Muscle layer of colon (tissue), 2 donors: ENCODE data around the gene CRPPA.

Source experiments
- H3K27ac ChIP-seq: one replicate; pipeline ENCODE4 v1.7.0; 2013; ENCODE audit warnings: low read depth, mild to moderate bottlenecking, low read length, moderate library complexity
- H3K27me3 ChIP-seq, 2 donors: one replicate each; pipeline ENCODE4 v1.7.0; 2013; ENCODE audit warnings: low read length in 2 of 2, mild to moderate bottlenecking in 2 of 2; ENCODE audit not compliant: insufficient read depth in 2 of 2, control insufficient read depth in 1 of 2
- H3K36me3 ChIP-seq: one replicate; pipeline ENCODE4 v1.7.0; 2013; ENCODE audit warnings: mild to moderate bottlenecking, low read length; ENCODE audit not compliant: insufficient read depth
- H3K4me1 ChIP-seq: one replicate; pipeline ENCODE4 v1.7.0; 2013; ENCODE audit warnings: mild to moderate bottlenecking, low read length; ENCODE audit not compliant: insufficient read depth
- H3K4me3 ChIP-seq, 2 donors: one replicate each; pipeline ENCODE4 v1.7.0; 2013; ENCODE audit warnings: low read length in 2 of 2, low read depth in 1 of 2, mild to moderate bottlenecking in 1 of 2, moderate library complexity in 1 of 2
- H3K9ac ChIP-seq: one replicate; pipeline ENCODE4 v1.7.0; 2013; ENCODE audit warnings: low read length
- H3K9me3 ChIP-seq: one replicate; pipeline ENCODE4 v1.7.0; 2013; ENCODE audit warnings: mild to moderate bottlenecking, low read length
- donor health status: abdominal sarcoma.
- donor health status: Adenocarcinoma of cecum.

The CRPPA gene

GRCh38 chr7:16422103-16422435 is 731 bp upstream of the CRPPA start:
- Histone ChIP-seq H3K36me3 (no peaks in the 10 kb centered on the region), H3K4me1 (peaks cover 24% of the 10 kb centered on the region), H3K9me3 (no peaks in the 10 kb centered on the region), H3K27ac (peak overlapping the region; percentile 94), H3K4me3 (peak overlapping the region in 1 of 2 donors; percentile 65), H3K9ac (peak overlapping the region; percentile 59), H3K27me3 (no peaks in the 10 kb centered on the region)

DNA sequence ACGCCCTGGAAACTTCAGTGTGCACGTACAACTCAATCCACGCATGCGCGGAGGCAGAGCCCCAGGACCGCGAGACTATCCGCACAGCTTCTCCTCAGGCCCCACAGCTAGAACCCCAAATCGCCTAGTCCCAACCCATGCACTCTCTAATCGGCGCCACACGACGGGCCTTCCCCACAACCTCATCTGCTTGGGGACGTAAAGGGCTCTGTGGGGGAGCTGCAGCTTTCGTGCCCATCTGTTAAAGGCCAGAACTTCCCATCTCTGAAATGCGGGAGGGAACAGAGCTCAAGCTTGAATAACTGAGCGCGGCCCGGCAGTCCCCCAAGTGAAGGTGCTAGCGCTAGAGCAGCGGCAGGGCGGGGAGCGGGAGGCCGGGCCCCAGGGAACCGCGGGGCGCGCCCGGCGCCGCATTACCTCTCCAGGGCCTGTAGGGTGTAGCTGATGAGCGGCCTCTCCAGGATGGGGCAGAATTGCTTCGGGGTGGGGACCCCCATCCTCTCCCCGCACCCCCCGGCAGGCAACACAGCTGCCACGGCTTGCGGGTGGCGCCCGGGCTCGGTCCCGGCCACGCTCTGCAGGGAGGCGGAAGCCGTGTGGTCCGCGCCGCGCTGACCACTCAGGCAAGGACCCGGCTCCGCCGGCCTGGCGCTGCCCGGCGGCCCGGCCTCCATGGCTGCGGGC is 547 bp downstream of the CRPPA start:
- H3K9me3 ChIP-seq, result no peaks in the 10 kb centered on the region
- H3K27ac ChIP-seq, result peak overlapping the region; percentile 94
- no peaks in the 10 kb centered on the region for H3K36me3 ChIP-seq
- H3K4me1 ChIP-seq, result peaks cover 24% of the 10 kb centered on the region
- H3K4me3 ChIP-seq, result peak overlapping the region; percentile 47 to 65
- peak overlapping the region; percentile 59 for H3K9ac ChIP-seq
- no peaks in the 10 kb centered on the region for H3K27me3 ChIP-seq

- Histone ChIP-seq H3K4me3 (peak overlapping the region; percentile 47 to 65), H3K9ac (peak overlapping the region; percentile 59), H3K9me3 (no peaks in the 10 kb centered on the region), H3K4me1 (peaks cover 24% of the 10 kb centered on the region), H3K27me3 (no peaks in the 10 kb centered on the region), H3K27ac (peak overlapping the region; percentile 94), H3K36me3 (no peaks in the 10 kb centered on the region)
Measured at GRCh38 chr7:16420329-16420648, 1.0 kb downstream of the CRPPA start.

DNA sequence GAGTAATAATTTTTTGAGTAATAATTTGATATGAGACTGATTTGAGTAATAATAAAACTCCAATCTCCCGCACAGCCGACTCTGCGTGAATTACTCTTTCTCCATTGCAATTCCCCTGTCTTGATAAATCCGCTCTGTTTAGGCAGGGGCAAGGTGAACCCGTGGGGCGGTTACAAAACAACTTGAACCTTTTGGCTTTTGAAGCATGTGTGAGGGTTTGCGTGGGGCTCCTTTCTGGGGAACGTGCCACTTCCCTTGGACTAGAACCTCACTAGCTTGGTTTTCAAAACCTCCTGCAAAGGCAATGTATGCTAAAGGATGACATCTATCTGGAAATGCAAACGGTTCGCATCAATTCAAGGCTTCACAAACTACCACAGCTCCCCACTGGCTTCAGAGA is 1.5 kb downstream of the CRPPA start:
- Histone ChIP-seq H3K27ac (peak overlapping the region; percentile 94), H3K36me3 (no peaks in the 10 kb centered on the region), H3K4me1 (peaks cover 24% of the 10 kb centered on the region), H3K9me3 (no peaks in the 10 kb centered on the region), H3K9ac (peak overlapping the region; percentile 59), H3K4me3 (peak overlapping the region in 1 of 2 donors; percentile 65), H3K27me3 (no peaks in the 10 kb centered on the region)

- Histone ChIP-seq H3K9ac (no peak overlapping the region), H3K4me1 (peaks cover 24% of the 10 kb centered on the region), H3K4me3 (no peak overlapping the region), H3K9me3 (no peaks in the 10 kb centered on the region), H3K27ac (no peak overlapping the region), H3K27me3 (no peaks in the 10 kb centered on the region), H3K36me3 (no peaks in the 10 kb centered on the region)
Measured at GRCh38 chr7:16419126-16419525, 2.2 kb downstream of the CRPPA start.

GRCh38 chr7:16417906-16418305 is 3.4 kb downstream of the CRPPA start:
- H3K27me3 ChIP-seq, result no peaks in the 10 kb centered on the region
- no peak overlapping the region for H3K27ac ChIP-seq
- H3K4me3 ChIP-seq, result no peak overlapping the region
- no peaks in the 10 kb centered on the region for H3K9me3 ChIP-seq
- no peak overlapping the region for H3K9ac ChIP-seq
- H3K4me1 ChIP-seq, result peaks cover 23% of the 10 kb centered on the region
- no peaks in the 10 kb centered on the region for H3K36me3 ChIP-seq

DNA sequence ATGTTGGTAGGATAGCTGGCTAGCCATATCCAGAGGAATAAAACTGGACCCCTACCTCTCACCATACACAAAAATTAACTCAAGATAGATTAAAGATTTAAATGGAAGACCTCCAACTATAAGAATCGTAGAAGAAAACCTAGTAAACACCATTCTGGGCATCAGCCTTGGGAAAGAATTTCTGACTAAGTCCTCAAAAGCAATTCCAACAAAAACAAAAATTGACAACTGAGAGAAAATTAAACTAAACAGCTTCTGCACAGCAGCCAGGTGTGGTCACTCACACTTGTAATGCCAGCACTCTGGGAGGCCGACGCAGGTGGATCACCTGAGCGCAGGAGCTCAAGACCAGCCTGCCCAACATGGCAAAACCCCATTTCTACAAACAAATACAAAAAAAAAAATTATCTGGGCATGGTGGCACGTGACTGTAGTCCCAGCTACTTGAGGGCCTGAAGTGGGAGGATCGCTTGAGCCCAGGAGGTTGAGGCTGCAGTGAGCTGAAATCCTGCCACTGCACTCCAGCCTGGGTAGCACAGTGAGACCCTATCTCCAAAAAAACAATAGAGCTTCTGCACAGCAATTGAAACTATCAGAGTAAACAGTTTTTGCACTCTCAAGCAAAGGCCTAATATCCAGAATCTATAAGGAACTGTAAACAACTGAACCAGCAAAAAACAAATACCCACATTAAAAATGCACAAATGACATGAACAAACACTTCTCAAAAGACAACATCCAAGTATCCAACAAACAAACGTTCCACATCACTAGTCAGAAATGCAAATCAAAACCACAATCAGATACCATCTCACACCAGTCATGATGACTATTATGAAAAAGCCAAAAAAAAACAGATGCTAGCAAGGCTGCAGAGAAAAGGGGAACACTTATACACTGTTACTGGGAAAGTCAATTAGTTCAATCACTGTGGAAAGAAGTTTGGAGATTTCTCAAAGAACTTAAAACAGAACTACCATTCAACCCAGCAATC is 4.8 kb downstream of the CRPPA start:
- no peaks in the 10 kb centered on the region for H3K27me3 ChIP-seq
- no peaks in the 10 kb centered on the region for H3K36me3 ChIP-seq
- peaks cover 9% of the 10 kb centered on the region for H3K4me1 ChIP-seq
- no peak overlapping the region for H3K9ac ChIP-seq
- no peaks in the 10 kb centered on the region for H3K9me3 ChIP-seq
- no peak overlapping the region for H3K4me3 ChIP-seq
- no peak overlapping the region for H3K27ac ChIP-seq

- no peaks in the 10 kb centered on the region for H3K9me3 ChIP-seq
- H3K27me3 ChIP-seq, result no peaks in the 10 kb centered on the region
- H3K4me3 ChIP-seq, result no peak overlapping the region
- H3K4me1 ChIP-seq, result no peaks in the 10 kb centered on the region
- H3K27ac ChIP-seq, result no peak overlapping the region
- no peaks in the 10 kb centered on the region for H3K36me3 ChIP-seq
- no peak overlapping the region for H3K9ac ChIP-seq
Measured at GRCh38 chr7:16412274-16413254, 8.8 kb downstream of the CRPPA start.

DNA sequence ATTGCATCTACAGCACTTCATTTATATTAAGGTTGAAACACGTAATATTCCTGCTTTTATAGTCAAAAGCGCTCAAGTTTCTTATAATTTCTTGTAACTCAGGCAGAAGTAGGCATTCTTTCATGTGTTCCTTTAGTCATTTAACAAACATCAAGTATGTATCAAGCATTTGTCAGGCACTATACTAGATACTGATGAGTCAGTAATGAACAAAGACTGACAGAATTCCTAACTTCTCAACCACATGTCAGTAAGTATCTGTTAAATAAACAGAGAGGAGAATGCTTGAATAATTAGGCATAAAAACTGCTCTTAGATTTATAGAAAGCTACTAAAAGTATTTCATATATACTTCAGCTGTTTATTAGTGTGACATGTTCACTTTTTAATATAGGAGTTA is 9.9 kb downstream of the CRPPA start:
- no peaks in the 10 kb centered on the region for H3K36me3 ChIP-seq
- no peak overlapping the region for H3K9ac ChIP-seq
- H3K4me3 ChIP-seq, result no peak overlapping the region
- no peak overlapping the region for H3K27ac ChIP-seq
- H3K4me1 ChIP-seq, result no peaks in the 10 kb centered on the region
- H3K27me3 ChIP-seq, result no peaks in the 10 kb centered on the region
- no peaks in the 10 kb centered on the region for H3K9me3 ChIP-seq

DNA sequence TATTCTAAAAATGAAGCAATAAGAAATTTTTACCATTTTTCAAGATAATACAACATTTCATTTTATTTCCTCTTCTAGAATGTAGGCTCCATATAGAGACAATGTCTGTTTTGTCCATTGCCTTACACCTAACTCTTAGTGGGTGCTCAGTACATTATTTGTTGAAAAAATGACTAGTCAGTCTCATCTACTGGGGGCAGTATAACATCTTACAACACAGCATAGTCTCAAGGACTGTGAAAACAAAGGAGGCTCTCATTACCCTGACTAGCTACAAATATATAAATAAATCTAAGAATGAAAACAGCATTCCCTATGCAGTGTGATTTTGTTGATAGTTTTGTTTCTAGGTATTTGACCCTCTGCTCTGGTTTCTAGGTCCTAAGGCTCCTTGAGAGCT is 11.6 kb downstream of the CRPPA start:
- Histone ChIP-seq H3K9me3 (no peaks in the 10 kb centered on the region), H3K4me1 (no peaks in the 10 kb centered on the region), H3K4me3 (no peak overlapping the region), H3K9ac (no peak overlapping the region), H3K36me3 (no peaks in the 10 kb centered on the region), H3K27ac (no peak overlapping the region), H3K27me3 (no peaks in the 10 kb centered on the region)

- Histone ChIP-seq H3K27me3 (no peaks in the 10 kb centered on the region), H3K27ac (no peak overlapping the region), H3K9ac (no peak overlapping the region), H3K36me3 (no peaks in the 10 kb centered on the region), H3K4me3 (no peak overlapping the region), H3K9me3 (no peaks in the 10 kb centered on the region), H3K4me1 (no peaks in the 10 kb centered on the region)
Measured at GRCh38 chr7:16404636-16405035, 16.7 kb downstream of the CRPPA start.
